ENCODE results near the gene TLX1.
"Not testable (repeated sequence)": the region's sequence is repeated elsewhere in the genome, so short reads cannot be mapped to it uniquely, and the experiment has no call there.

Gene TLX1

DNA sequence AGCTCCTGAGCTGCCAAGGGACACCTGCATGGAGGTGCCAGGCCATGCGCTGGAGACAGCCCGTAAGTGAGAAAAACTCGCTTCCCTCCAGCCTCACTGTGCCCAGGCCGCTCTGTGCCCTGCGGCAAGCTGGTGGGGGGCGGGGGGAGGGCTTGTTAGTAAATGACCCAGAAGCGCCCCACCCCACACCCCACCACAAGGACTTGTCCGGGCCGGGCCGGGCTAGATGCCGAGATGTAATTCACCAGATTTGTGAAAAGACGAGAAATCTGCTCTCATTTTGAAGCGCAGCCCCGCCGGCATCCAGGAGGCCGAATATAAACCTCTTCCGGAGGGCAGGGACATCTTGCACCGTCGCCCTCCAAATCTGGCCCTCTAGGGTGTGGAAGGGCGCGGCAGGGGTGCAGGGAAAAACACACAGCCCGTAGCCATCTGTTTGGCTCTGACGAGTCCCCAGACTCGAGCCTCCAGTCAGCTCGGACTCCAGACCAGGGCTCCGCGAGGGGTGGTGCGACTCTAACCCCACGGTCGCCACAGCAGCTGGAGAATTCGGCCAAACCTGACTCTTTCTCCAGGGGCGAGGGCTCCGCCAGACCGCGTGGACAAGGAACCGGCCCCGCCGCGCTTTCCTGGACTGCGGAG lies 14.8 kb downstream of the TLX1 start (continued):
- no peak for TF ChIP-seq ZNF280C (tag by site-specific recombination; IDR thresholded peaks at IDR 0.05)
- no peak for TF ChIP-seq ZNF248 (tag by site-specific recombination; IDR thresholded peaks at IDR 0.05)
- no peak for TF ChIP-seq ZEB2 (tag by site-specific recombination; IDR thresholded peaks at IDR 0.05)

DNA sequence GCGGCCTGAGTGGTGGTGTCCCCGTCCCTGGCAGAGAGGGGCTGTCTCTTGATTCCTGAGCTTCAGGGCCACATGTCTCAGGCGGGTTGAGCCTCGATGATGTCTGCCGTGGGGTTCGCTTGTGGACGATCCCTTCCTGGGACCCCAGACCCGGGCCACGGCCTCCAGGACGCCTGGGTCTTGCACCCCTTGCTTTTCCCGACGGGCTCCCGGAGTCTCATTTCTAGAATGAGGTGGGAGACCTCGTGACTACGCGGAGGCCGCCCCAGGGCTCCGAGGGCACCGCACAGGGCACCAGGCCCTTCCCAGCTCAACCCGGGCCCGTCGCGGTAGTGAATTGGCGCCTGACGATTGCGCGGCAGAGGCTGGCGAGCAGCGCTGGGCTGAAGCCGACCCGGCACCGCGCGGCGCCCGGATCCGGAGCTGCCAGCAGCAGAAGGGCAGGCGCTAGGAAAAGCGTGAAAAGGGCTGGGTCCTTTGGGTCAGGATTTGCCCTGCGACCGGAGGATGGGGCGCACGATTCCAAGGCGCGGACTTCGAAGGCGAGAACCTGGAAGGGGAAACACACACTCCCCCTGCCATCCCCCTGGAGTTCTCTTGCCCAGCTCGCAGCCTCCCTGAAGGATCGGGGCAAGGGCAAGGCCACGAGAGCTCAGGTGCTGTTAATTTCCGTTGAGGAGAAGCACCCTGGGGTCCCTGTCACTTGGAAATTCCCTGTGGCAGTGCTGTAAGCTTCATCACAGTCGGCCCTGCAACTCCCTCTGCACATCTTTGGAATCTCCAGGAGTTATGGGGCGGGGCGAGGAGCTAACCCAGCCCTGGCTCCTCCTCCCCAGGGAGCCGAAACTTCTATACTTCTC lies 15.5 kb downstream of the TLX1 start:
- Histone ChIP-seq H3K4me1 (ENCODE audit: control insufficient read depth, insufficient read depth, low read length) (no peaks in the 10 kb centered on the region), H3K27ac (ENCODE audit: extremely low read depth, low read depth, low read length) (no peak overlapping the region), H3K4me3 (ENCODE audit: low read depth, low read length) (no peak overlapping the region), H3K36me3 (ENCODE audit: control insufficient read depth in 2 of 2, insufficient read depth in 1 of 2, low read length in 2 of 2) (no peaks in the 10 kb centered on the region), H3K9me3 (ENCODE audit: control insufficient read depth, insufficient read depth, low read depth, low read length) (no peaks in the 10 kb centered on the region)
- ChIA-PET POLR2A (no interaction called here), CTCF (interaction anchor here (0.7 to 19.6 kb wide), 4 partner anchors 10 to 105 kb away, joined by 3 to 506 read pairs (median 4); no protein-coding TSS in a partner anchor)
- TF ChIP-seq ZNF692 (tag by site-specific recombination; IDR thresholded peaks at IDR 0.05) (no peak), ZNF133 (tag by site-specific recombination; IDR thresholded peaks at IDR 0.05) (no peak), SETDB1 (IDR thresholded peaks at IDR 0.05; ENCODE audit: insufficient read length, low read length) (no peak), BCL11B (tag by site-specific recombination; IDR thresholded peaks at IDR 0.05; ENCODE audit: low read depth) (no peak), ZNF830 (tag by site-specific recombination; IDR thresholded peaks at IDR 0.05; ENCODE audit: low read depth) (no peak)

- no peak overlapping the region for H3K27ac ChIP-seq (ENCODE audit: extremely low read depth, low read depth, low read length)
- POLR2A ChIA-PET, result interaction anchor here (1.0 kb wide), 1 partner anchor 108 kb away, joined by 6 read pairs; no protein-coding TSS in a partner anchor
- no peaks in the 10 kb centered on the region for H3K9me3 ChIP-seq (ENCODE audit: control insufficient read depth, insufficient read depth, low read depth, low read length)
- no peaks in the 10 kb centered on the region for H3K36me3 ChIP-seq (ENCODE audit: control insufficient read depth in 2 of 2, insufficient read depth in 1 of 2, low read length in 2 of 2)
- no peak for TF ChIP-seq GLI2 (tag by site-specific recombination; IDR thresholded peaks at IDR 0.05; ENCODE audit: borderline replicate concordance, low read depth)
- H3K4me1 ChIP-seq (ENCODE audit: control insufficient read depth, insufficient read depth, low read length), result no peaks in the 10 kb centered on the region
- CTCF ChIA-PET, result interaction anchor here (0.6 to 2.2 kb wide), 8 partner anchors 9 to 101 kb away, joined by 3 to 28 read pairs (median 6); no protein-coding TSS in a partner anchor
- H3K4me3 ChIP-seq (ENCODE audit: low read depth, low read length), result no peak overlapping the region
These were observed 20.3 kb downstream of the TLX1 start for GRCh38 chr10:101151395-101151794.

GRCh38 chr10:101152316-101152715 lies 21.2 kb downstream of the TLX1 start:
- CTCF ChIA-PET, result interaction anchor here (0.6 to 2.2 kb wide), 12 partner anchors 9 to 892 kb away, joined by 3 to 28 read pairs (median 4); no protein-coding TSS in a partner anchor
- Histone ChIP-seq H3K4me3 (ENCODE audit: low read depth, low read length) (no peak overlapping the region), H3K36me3 (ENCODE audit: control insufficient read depth in 2 of 2, insufficient read depth in 1 of 2, low read length in 2 of 2) (no peaks in the 10 kb centered on the region), H3K4me1 (ENCODE audit: control insufficient read depth, insufficient read depth, low read length) (no peaks in the 10 kb centered on the region), H3K9me3 (ENCODE audit: control insufficient read depth, insufficient read depth, low read depth, low read length) (no peaks in the 10 kb centered on the region), H3K27ac (ENCODE audit: extremely low read depth, low read depth, low read length) (no peak overlapping the region)
- no peak for TF ChIP-seq CTCF (tag by site-specific recombination; IDR thresholded peaks at IDR 0.05)
- no peak for TF ChIP-seq MEIS1 (CRISPR knock-in tag; IDR thresholded peaks at IDR 0.05; ENCODE audit: borderline replicate concordance)
- TF ChIP-seq ZNF560 (tag by site-specific recombination; IDR thresholded peaks at IDR 0.05; ENCODE audit: borderline replicate concordance), result no peak
- no peak for TF ChIP-seq ZNF600 (tag by site-specific recombination; IDR thresholded peaks at IDR 0.05)
- no peak for TF ChIP-seq GLI4 (tag by site-specific recombination; IDR thresholded peaks at IDR 0.05)
- no peak for TF ChIP-seq ZBTB48 (tag by site-specific recombination; IDR thresholded peaks at IDR 0.05)
- no peak for TF ChIP-seq ZNF324 (tag by site-specific recombination; IDR thresholded peaks at IDR 0.05)
- TF ChIP-seq KLF16 (tag by site-specific recombination; IDR thresholded peaks at IDR 0.05), result no peak
- POLR2A ChIA-PET, result no interaction called here

GRCh38 chr10:101154506-101154905 lies 23.4 kb downstream of the TLX1 start:
- H3K4me1 ChIP-seq (ENCODE audit: control insufficient read depth, insufficient read depth, low read length); H3K36me3 ChIP-seq (ENCODE audit: control insufficient read depth in 2 of 2, insufficient read depth in 1 of 2, low read length in 2 of 2); H3K27ac ChIP-seq (ENCODE audit: extremely low read depth, low read depth, low read length); H3K4me3 ChIP-seq (ENCODE audit: low read depth, low read length); H3K9me3 ChIP-seq (ENCODE audit: control insufficient read depth, insufficient read depth, low read depth, low read length); POLR2A ChIA-PET: not testable (repeated sequence)
- CTCF ChIA-PET, result interaction anchor here (0.6 to 5.2 kb wide), 6 partner anchors 13 to 427 kb away, joined by 3 to 22 read pairs (median 4); no protein-coding TSS in a partner anchor
